Measurements from ENCODE around the gene PIH1D1. TPM values are rescaled to one million over a fixed set of nuclear protein-coding genes. Genes with fewer than 3 reads are reported as not detected.

PIH1D1 gene
- total and polyA plus RNA-seq, 11 donors = 16.3 to 57.6 (median 31.1) TPM

GRCh38 chr19:49442771-49443365 lies 8.7 kb downstream of the PIH1D1 start:
- Histone ChIP-seq H3K9me3 (no peaks in the 10 kb centered on the region), H3K4me1 (peaks cover 0 to 20% (median 2%) of the 10 kb centered on the region in 12 donors), H3K4me3 (peak overlapping the region; percentile 55 to 79 (median 69)), H3K27me3 (peaks cover 0 to 44% (median 32%) of the 10 kb centered on the region in 9 donors), H3K36me3 (peaks cover 0 to 10% (median 3%) of the 10 kb centered on the region in 9 donors), H3K27ac (peak overlapping the region; percentile 54 to 95 (median 88))
- ATAC-seq (peak; percentile 61 to 84 (median 82)), DNase-seq (peak; percentile 95 to 98 (median 97))
- TF ChIP-seq POLR2A (IDR thresholded peaks at IDR 0.05) (peak in 1 of 2 donors; percentile 21), CTCF (IDR thresholded peaks at IDR 0.05) (no peak)
- 2 to 4% (median 2%) methylated on average over 27 to 43 of the region's 43 CpGs for WGBS, 4 donors
- intact Hi-C loops (cut with DNase I) = loop anchor here (1.0 to 10.0 kb wide), 13 partner anchors 8 to 234 kb away; partner anchors contain the start of genes DKKL1 (in 1 of the 10), PIH1D1 (in 1 of the 10) and PRMT1 (in 1 of the 10)

- intact Hi-C loops (cut with DNase I) = loop anchor here in 9 of 10 donors (1.0 to 10.0 kb wide), 8 partner anchors 50 to 220 kb away; no protein-coding TSS in a partner anchor
- Histone ChIP-seq H3K27ac (peak overlapping the region in 8 of 12 donors; percentile 46 to 90 (median 58)), H3K9me3 (no peaks in the 10 kb centered on the region), H3K4me3 (peak overlapping the region in 10 of 12 donors; percentile 55 to 79 (median 69)), H3K27me3 (peaks cover 0 to 47% (median 33%) of the 10 kb centered on the region in 9 donors), H3K4me1 (peaks cover 0 to 20% (median 2%) of the 10 kb centered on the region in 12 donors), H3K36me3 (peaks cover 0 to 7% (median 0%) of the 10 kb centered on the region in 9 donors)
- DNase-seq = peak in 3 of 5 donors; percentile 23 to 65 (median 52)
- TF ChIP-seq CTCF (IDR thresholded peaks at IDR 0.05) = no peak
- TF ChIP-seq POLR2A (IDR thresholded peaks at IDR 0.05) = no peak
- peak in 2 of 4 donors; percentile 4 for ATAC-seq
- WGBS, 4 donors = 5 to 10% (median 6%) methylated on average over 11 of the region's 11 CpGs
These were observed 9.3 kb downstream of the PIH1D1 start for GRCh38 chr19:49442354-49442753.

GRCh38 chr19:49441960-49442350 lies 9.7 kb downstream of the PIH1D1 start:
- Histone ChIP-seq H3K9me3 (no peaks in the 10 kb centered on the region), H3K4me3 (peak overlapping the region in 9 of 12 donors; percentile 55 to 79 (median 69)), H3K27me3 (peaks cover 0 to 51% (median 37%) of the 10 kb centered on the region in 9 donors), H3K36me3 (peaks cover 0 to 5% (median 0%) of the 10 kb centered on the region in 9 donors), H3K27ac (peak overlapping the region in 8 of 12 donors; percentile 46 to 90 (median 58)), H3K4me1 (peaks cover 0 to 20% (median 2%) of the 10 kb centered on the region in 12 donors)
- 19 to 26% (median 22%) methylated on average over 14 of the region's 14 CpGs for whole genome bisulfite sequencing, 4 donors
- TF ChIP-seq CTCF (IDR thresholded peaks at IDR 0.05) (no peak), POLR2A (IDR thresholded peaks at IDR 0.05) (no peak)
- ATAC-seq = no peak
- intact Hi-C loops (cut with DNase I) = loop anchor here in 9 of 10 donors (1.0 to 10.0 kb wide), 8 partner anchors 49 to 220 kb away; no protein-coding TSS in a partner anchor
- DNase-seq = no peak
